NCI-H1417 (cell line): ENCODE results near the gene IDNK.

Experiments
- DNase-seq, 3 experiments: peaks; one replicate each; lab custom pipeline; 2025; lab: John Stamatoyannopoulos, UW

Gene IDNK

GRCh38 chr9:83633676-83634075 is 10.7 kb downstream of the IDNK start:
- no peak for DNase-seq

GRCh38 chr9:83636813-83637212 is 13.9 kb downstream of the IDNK start:
- peak in 1 of 3 experiments; percentile 19 for DNase-seq

GRCh38 chr9:83637389-83637788 is 14.4 kb downstream of the IDNK start:
- DNase-seq = no peak

GRCh38 chr9:83639266-83639665 is 16.3 kb downstream of the IDNK start:
- no peak for DNase-seq

GRCh38 chr9:83642793-83643192 is 19.9 kb downstream of the IDNK start:
- DNase-seq = no peak

GRCh38 chr9:83646500-83647239 is 23.7 kb downstream of the IDNK start:
- DNase-seq = no peak

GRCh38 chr9:83649080-83649479 is 26.1 kb downstream of the IDNK start:
- DNase-seq = peak; percentile 15 to 63 (median 33)

GRCh38 chr9:83649515-83649914 is 26.6 kb downstream of the IDNK start:
- no peak for DNase-seq

- no peak for DNase-seq
Measured at GRCh38 chr9:83651558-83651957, 28.6 kb downstream of the IDNK start.

GRCh38 chr9:83652433-83652832 is 29.5 kb downstream of the IDNK start:
- DNase-seq = no peak

- DNase-seq = no peak
Measured at GRCh38 chr9:83655433-83655832, 32.5 kb downstream of the IDNK start.

GRCh38 chr9:83656032-83656680 is 33.2 kb downstream of the IDNK start:
- no peak for DNase-seq

- DNase-seq = no peak
Measured at GRCh38 chr9:83656952-83657351, 34.0 kb downstream of the IDNK start.

- no peak for DNase-seq
Measured at GRCh38 chr9:83662933-83663332, 40.0 kb downstream of the IDNK start.

- no peak for DNase-seq
Measured at GRCh38 chr9:83665580-83666200, 42.7 kb downstream of the IDNK start.

GRCh38 chr9:83669067-83669466 is 46.1 kb downstream of the IDNK start:
- no peak for DNase-seq

- DNase-seq = no peak
Measured at GRCh38 chr9:83670381-83670780, 47.4 kb downstream of the IDNK start.

GRCh38 chr9:83671451-83671850 is 48.5 kb downstream of the IDNK start:
- no peak for DNase-seq

- no peak for DNase-seq
Measured at GRCh38 chr9:83675466-83675865, 52.5 kb downstream of the IDNK start.

- no peak for DNase-seq
Measured at GRCh38 chr9:83677596-83677995, 54.7 kb downstream of the IDNK start.

GRCh38 chr9:83680233-83680632 is 57.3 kb downstream of the IDNK start:
- DNase-seq = no peak

- no peak for DNase-seq
Measured at GRCh38 chr9:83681490-83681889, 58.5 kb downstream of the IDNK start.

GRCh38 chr9:83688921-83689320 is 66.0 kb downstream of the IDNK start:
- no peak for DNase-seq
